Astrocyte of the cerebellum (primary cell): ENCODE data around the gene FAF2.
"Not testable (repeated sequence)": the region's sequence is repeated elsewhere in the genome, so short reads cannot be mapped to it uniquely, and the experiment has no call there.

ENCODE experiments used
- DNase-seq: peaks from one replicate; pipeline ENCODE4 v3.0.0-alpha.2; 2011; ENCODE audit warnings: low read depth
- H3K4me3 ChIP-seq: 2 replicates; pipeline ENCODE4 v1.5.1; 2011; ENCODE audit warnings: mild to moderate bottlenecking, low read depth, low read length, moderate library complexity
- in situ Hi-C: cut with HindIII; loops from 2 replicates; pipeline ENCODE4 v1.10.0; 2017; ENCODE audit warnings: low sequenced_read_pairs
- TF ChIP-seq, protein P1 (sequence below): IDR thresholded peaks from 2 replicates; pipeline ENCODE4 v1.5.1; 2012; ENCODE audit warnings: low read length, low read depth, moderate library complexity, mild to moderate bottlenecking; ENCODE audit errors: missing control alignments

Gene FAF2

GRCh38 chr5:176407456-176408251, 40.5 kb upstream of the FAF2 start:
- no peak overlapping the region for H3K4me3 ChIP-seq
- TF ChIP-seq, protein P1, sequence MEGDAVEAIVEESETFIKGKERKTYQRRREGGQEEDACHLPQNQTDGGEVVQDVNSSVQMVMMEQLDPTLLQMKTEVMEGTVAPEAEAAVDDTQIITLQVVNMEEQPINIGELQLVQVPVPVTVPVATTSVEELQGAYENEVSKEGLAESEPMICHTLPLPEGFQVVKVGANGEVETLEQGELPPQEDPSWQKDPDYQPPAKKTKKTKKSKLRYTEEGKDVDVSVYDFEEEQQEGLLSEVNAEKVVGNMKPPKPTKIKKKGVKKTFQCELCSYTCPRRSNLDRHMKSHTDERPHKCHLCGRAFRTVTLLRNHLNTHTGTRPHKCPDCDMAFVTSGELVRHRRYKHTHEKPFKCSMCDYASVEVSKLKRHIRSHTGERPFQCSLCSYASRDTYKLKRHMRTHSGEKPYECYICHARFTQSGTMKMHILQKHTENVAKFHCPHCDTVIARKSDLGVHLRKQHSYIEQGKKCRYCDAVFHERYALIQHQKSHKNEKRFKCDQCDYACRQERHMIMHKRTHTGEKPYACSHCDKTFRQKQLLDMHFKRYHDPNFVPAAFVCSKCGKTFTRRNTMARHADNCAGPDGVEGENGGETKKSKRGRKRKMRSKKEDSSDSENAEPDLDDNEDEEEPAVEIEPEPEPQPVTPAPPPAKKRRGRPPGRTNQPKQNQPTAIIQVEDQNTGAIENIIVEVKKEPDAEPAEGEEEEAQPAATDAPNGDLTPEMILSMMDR, result no peak
- in situ Hi-C loops, result no loop called here
- DNase-seq, result no peak

- H3K4me3 ChIP-seq, in situ Hi-C loops, DNase-seq: not testable (repeated sequence)
These were observed 40.0 kb upstream of the FAF2 start for GRCh38 chr5:176408252-176408573.

GRCh38 chr5:176408590-176408989, 39.6 kb upstream of the FAF2 start:
- TF ChIP-seq, protein P1, result no peak
- DNase-seq, result no peak
- in situ Hi-C loops, result no loop called here
- no peak overlapping the region for H3K4me3 ChIP-seq

DNA sequence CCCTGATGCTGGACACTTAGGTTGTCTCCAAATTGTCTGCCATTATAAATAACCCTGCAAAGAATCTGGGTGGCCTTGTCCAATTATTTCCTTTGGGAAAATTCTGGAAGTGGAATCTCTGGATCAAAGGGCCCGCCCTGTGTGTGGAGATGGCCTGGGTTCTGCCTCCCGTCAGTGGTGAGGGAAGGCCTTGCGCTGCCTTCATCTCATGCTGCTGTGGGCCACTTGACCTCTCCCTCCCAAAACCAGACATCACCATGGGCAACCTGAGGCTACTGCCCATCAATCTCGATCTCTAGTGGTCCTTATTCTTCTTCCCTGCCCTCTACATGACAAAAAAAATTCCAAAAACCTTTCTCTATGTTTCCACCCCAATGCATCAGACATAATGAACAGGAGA, 38.4 kb upstream of the FAF2 start:
- TF ChIP-seq, protein P1, result no peak
- in situ Hi-C loops, result no loop called here
- DNase-seq, result no peak
- no peak overlapping the region for H3K4me3 ChIP-seq

GRCh38 chr5:176410486-176411180, 37.6 kb upstream of the FAF2 start:
- H3K4me3 ChIP-seq, result no peak overlapping the region
- in situ Hi-C loops, result no loop called here
- TF ChIP-seq, protein P1, result no peak
- no peak for DNase-seq

GRCh38 chr5:176412517-176413254, 35.5 kb upstream of the FAF2 start:
- H3K4me3 ChIP-seq, result no peak overlapping the region
- in situ Hi-C loops, result no loop called here
- TF ChIP-seq, protein P1, result no peak
- no peak for DNase-seq

DNA sequence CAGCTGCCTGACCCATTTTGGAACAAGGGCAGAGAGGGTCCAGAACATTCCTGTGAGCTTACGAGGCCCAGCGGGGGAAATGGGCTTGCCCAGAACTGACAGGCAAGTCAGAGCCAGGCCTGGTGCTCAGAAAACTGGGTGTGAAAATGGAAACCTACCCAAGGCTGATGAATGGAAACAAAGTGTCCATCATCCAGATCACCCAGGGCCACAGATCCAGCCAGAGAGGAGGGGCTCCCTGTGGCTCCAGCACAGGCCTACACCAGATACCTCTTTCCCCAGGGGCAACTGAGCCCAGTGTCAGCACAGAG, 35.0 kb upstream of the FAF2 start:
- in situ Hi-C loops, result no loop called here
- TF ChIP-seq, protein P1, result no peak
- DNase-seq, result no peak
- no peak overlapping the region for H3K4me3 ChIP-seq
